BJ (cell line): ENCODE measurements around the gene SLC22A13. TPM values are rescaled to one million over a fixed set of nuclear protein-coding genes. Genes with fewer than 3 reads are reported as not detected.

Experiments
- CTCF ChIA-PET: fragments of 350-600 bp; formaldehyde crosslinking; extraction: SDS; loops from one replicate; lab custom pipeline; 2021; ENCODE audit warnings: antibody characterized with exemption, inconsistent platforms; lab: Yijun Ruan, JAX
- POLR2A ChIA-PET: fragments of 300-600 bp; sonication (Branson Sonifier 250); formaldehyde crosslinking; extraction: SDS; loops from one replicate; lab custom pipeline; 2021; ENCODE audit warnings: antibody characterized with exemption; lab: Charles Lee
- DNase-seq: peaks from one replicate; pipeline ENCODE4 v3.0.0-alpha.2; 2011; ENCODE audit warnings: low read depth
- H3K27me3 ChIP-seq: 2 replicates; pipeline ENCODE4 v1.6.0; 2011; ENCODE audit warnings: low read length; ENCODE audit not compliant: control insufficient read depth, insufficient read depth
- H3K36me3 ChIP-seq: 2 replicates; pipeline ENCODE4 v1.5.1; 2011; ENCODE audit warnings: low read length; ENCODE audit not compliant: control insufficient read depth, insufficient read depth
- H3K4me3 ChIP-seq: 2 replicates; pipeline ENCODE4 v1.5.1; 2011; ENCODE audit warnings: low read depth, mild to moderate bottlenecking, control low read depth, low read length
- CTCF ChIP-seq: IDR thresholded peaks from 2 replicates; pipeline ENCODE4 v1.5.1; 2011; ENCODE audit warnings: low read depth, mild to moderate bottlenecking, control low read depth, inconsistent platforms, low read length, moderate library complexity; ENCODE audit not compliant: insufficient read depth
- polyA plus RNA-seq: library from polyadenylated mRNA; depleted of rRNA; stranded (reverse); fragments of >200 nt; gene quantifications from 2 replicates; pipeline ENCODE4 v1.2.3, GENCODE V29; 2011

Gene SLC22A13
- polyA plus RNA-seq, 1 experiment = 0.13 TPM

DNA sequence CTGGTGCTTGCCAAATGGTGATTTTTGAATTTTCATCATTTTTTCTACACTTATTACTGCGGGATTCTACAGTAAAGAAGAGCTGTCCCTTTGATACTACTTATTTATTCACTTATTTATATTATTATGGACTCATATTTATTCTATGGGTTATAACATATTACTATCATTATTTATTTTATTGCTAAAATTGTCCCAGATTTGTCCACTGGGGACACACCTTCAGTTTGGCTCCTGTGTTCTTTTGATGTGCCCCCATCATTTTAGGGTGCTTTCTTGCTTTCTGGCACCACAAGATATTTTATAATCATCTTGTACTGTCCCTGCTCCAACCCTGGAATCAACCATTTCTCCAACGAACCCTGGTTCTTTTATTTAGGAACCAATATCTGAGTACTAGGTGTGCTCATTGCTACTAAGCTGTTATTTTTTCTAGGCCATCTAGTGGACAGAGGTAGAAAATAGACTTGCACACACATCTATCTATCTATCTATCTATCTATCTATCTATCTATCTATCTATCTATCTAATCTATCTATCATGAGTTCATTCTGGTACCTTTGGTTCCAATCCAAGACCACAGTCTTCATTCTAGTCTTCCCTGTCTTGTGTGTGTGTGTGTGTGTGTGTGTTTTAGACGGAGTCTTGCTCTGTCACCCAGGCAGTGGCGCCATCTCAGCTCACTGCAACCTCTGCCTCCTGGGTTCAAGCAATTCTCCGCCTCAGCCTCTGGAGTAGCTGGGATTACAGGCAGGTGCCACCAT, 32.5 kb downstream of the SLC22A13 start:
- CTCF ChIA-PET = interaction anchor here (0.6 to 4.0 kb wide), 23 partner anchors 9 to 323 kb away, joined by 3 to 32 read pairs (median 4); partner anchors contain the start of genes ACAA1, SLC22A14 and XYLB
- Histone ChIP-seq H3K4me3 (no peak overlapping the region), H3K36me3 (no peaks in the 10 kb centered on the region), H3K27me3 (no peaks in the 10 kb centered on the region; the same call in 1 of the 2 replicates)
- DNase-seq = no peak
- TF ChIP-seq CTCF = peak; percentile 52
- POLR2A ChIA-PET = no interaction called here

GRCh38 chr3:38306941-38307340, 41.3 kb downstream of the SLC22A13 start:
- ChIA-PET CTCF (interaction anchor here (1.7 kb wide), 1 partner anchor 9 kb away, joined by 4 read pairs; no protein-coding TSS in a partner anchor), POLR2A (no interaction called here)
- DNase-seq = no peak
- Histone ChIP-seq H3K4me3 (no peak overlapping the region), H3K36me3 (no peaks in the 10 kb centered on the region), H3K27me3 (no peaks in the 10 kb centered on the region; the same call in 1 of the 2 replicates)
- TF ChIP-seq CTCF = no peak

DNA sequence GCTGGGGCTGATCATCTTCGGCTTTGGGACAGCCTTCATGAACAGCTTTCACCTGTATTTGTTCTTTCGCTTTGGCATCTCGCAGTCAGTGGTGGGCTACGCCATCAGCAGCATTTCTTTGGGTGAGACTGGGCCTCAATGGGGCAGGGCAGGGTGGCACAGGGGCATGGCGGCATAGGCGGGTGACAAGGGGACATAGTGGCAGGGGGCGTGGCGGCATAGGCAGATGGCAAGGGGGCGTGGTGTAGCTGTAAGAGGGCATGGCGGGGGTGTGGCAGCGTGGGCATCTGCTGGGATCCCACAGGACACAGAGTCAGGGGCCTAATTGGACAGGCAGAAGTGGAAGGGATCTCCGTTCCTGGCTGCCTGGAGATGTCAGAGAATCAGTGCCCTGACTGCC, 42.0 kb downstream of the SLC22A13 start:
- no peak overlapping the region for H3K4me3 ChIP-seq
- TF ChIP-seq CTCF = no peak
- H3K36me3 ChIP-seq = no peaks in the 10 kb centered on the region
- CTCF ChIA-PET = interaction anchor here (1.7 kb wide), 1 partner anchor 10 kb away, joined by 4 read pairs; no protein-coding TSS in a partner anchor
- POLR2A ChIA-PET = no interaction called here
- DNase-seq = no peak
- no peaks in the 10 kb centered on the region; the same call in 1 of the 2 replicates for H3K27me3 ChIP-seq

DNA sequence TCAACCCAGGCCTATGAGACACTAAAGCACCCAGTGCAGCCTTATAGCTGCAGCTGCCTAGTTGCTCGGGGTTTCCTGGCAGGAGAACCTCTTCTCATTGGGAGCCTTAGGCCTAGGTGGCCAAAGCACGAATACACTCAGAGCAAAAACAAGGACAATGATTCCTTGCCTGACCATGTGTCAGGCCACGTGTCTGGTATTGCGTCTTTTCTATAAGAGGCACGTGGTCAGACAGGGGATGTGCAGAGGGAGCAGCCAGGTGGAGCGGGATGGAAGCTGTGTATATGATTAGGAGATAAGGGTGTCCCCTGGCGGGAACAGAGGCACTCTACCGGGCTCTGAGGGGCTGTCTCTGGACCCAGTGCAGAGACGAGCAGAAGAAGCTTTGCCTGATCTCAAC, 42.8 kb downstream of the SLC22A13 start:
- Histone ChIP-seq H3K4me3 (no peak overlapping the region), H3K27me3 (no peaks in the 10 kb centered on the region; the same call in 1 of the 2 replicates), H3K36me3 (no peaks in the 10 kb centered on the region)
- ChIA-PET POLR2A (no interaction called here), CTCF (no interaction called here)
- no peak for TF ChIP-seq CTCF
- no peak for DNase-seq

DNA sequence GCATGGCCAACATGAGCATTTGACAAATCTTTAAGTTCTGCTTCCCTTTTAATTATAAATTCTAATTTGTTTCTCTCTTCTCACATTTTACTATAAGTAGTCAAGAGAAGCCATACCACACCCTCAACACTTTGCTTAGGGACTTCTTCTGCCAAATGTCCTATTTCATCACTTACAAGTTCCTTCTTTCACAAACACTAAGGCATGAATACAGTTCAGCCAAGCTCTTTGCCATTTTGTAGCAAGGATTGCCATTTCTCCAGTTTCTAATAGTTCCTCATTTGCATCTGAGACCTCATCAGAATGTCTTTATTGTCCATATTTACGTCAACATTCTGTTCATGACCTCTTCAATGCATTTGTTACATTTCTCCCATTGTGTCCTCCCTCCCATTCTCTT, 45.9 kb downstream of the SLC22A13 start:
- POLR2A ChIA-PET = no interaction called here
- CTCF ChIA-PET = interaction anchor here (1.0 to 1.4 kb wide), 2 partner anchors 13 to 15 kb away, joined by 3 read pairs; no protein-coding TSS in a partner anchor
- no peak for DNase-seq

More for the DNA sequence above, 45.9 kb downstream of the SLC22A13 start:
- Histone ChIP-seq H3K4me3 (no peak overlapping the region), H3K27me3 (no peaks in the 10 kb centered on the region), H3K36me3 (no peaks in the 10 kb centered on the region)
- no peak for TF ChIP-seq CTCF
